Nephron progenitor cell (in vitro differentiated cells): ENCODE data around the gene ZSCAN21.

Experiments
- DNase-seq: peaks from one replicate; pipeline ENCODE4 v3.0.0; 2021
- H3K27ac Mint-ChIP-seq: 2 replicates; pipeline ENCODE4 v1.8.0; 2021; ENCODE audit warnings: mild to moderate bottlenecking, moderate library complexity, mixed read lengths
- H3K27me3 Mint-ChIP-seq: 2 replicates; pipeline ENCODE4 v1.8.0; 2021; ENCODE audit warnings: mild to moderate bottlenecking, low read depth, mixed read lengths; ENCODE audit not compliant: poor library complexity
- H3K36me3 Mint-ChIP-seq: 2 replicates; pipeline ENCODE4 v1.8.0; 2021; ENCODE audit warnings: low read depth, mixed read lengths
- H3K4me1 Mint-ChIP-seq: 2 replicates; pipeline ENCODE4 v1.8.0; 2021; ENCODE audit warnings: mixed read lengths
- H3K4me3 Mint-ChIP-seq: 2 replicates; pipeline ENCODE4 v1.8.0; 2021; ENCODE audit warnings: mild to moderate bottlenecking, moderate library complexity, mixed read lengths
- H3K9me3 Mint-ChIP-seq: 2 replicates; pipeline ENCODE4 v1.8.0; 2021; ENCODE audit warnings: mild to moderate bottlenecking, moderate library complexity, mixed read lengths
- TF ChIP-seq, protein P1 (sequence below): fragments of 200-600 bp; sonication (generic); IDR thresholded peaks from 2 replicates; pipeline ENCODE4 v1.5.0; 2021; ENCODE audit warnings: antibody characterized with exemption

The ZSCAN21 gene

DNA sequence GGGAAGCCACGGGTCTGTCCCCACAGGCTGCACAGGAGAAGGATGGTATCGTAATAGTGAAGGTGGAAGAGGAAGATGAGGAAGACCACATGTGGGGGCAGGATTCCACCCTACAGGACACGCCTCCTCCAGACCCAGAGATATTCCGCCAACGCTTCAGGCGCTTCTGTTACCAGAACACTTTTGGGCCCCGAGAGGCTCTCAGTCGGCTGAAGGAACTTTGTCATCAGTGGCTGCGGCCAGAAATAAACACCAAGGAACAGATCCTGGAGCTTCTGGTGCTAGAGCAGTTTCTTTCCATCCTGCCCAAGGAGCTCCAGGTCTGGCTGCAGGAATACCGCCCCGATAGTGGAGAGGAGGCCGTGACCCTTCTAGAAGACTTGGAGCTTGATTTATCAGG, 26.0 kb upstream of the ZSCAN21 start:
- Mint-ChIP-seq H3K4me3 (no peak overlapping the region), H3K9me3 (no peaks in the 10 kb centered on the region), H3K36me3 (peaks cover 63% of the 10 kb centered on the region), H3K4me1 (no peaks in the 10 kb centered on the region), H3K27me3 (no peaks in the 10 kb centered on the region), H3K27ac (no peak overlapping the region)
- DNase-seq: no peak
- TF ChIP-seq, protein P1, sequence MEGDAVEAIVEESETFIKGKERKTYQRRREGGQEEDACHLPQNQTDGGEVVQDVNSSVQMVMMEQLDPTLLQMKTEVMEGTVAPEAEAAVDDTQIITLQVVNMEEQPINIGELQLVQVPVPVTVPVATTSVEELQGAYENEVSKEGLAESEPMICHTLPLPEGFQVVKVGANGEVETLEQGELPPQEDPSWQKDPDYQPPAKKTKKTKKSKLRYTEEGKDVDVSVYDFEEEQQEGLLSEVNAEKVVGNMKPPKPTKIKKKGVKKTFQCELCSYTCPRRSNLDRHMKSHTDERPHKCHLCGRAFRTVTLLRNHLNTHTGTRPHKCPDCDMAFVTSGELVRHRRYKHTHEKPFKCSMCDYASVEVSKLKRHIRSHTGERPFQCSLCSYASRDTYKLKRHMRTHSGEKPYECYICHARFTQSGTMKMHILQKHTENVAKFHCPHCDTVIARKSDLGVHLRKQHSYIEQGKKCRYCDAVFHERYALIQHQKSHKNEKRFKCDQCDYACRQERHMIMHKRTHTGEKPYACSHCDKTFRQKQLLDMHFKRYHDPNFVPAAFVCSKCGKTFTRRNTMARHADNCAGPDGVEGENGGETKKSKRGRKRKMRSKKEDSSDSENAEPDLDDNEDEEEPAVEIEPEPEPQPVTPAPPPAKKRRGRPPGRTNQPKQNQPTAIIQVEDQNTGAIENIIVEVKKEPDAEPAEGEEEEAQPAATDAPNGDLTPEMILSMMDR: no peak

DNA sequence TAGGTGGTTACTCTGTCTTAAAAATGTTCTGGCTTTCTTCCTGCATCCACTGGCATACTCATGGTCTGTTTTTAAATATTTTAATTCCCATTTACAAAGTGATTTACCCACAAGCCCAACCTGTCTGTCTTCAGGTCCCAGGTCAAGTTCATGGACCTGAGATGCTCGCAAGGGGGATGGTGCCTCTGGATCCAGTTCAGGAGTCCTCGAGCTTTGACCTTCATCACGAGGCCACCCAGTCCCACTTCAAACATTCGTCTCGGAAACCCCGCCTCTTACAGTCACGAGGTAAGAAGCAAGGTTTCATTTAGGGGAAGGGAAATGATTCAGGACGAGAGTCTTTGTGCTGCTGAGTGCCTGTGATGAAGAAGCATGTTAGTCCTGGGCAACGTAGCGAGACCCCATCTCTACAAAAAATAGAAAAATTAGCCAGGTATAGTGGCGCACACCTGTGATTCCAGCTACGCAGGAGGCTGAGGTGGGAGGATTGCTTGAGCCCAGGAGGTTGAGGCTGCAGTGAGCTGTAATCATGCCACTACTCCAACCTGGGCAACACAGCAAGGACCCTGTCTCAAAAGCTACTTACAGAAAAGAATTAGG, 25.5 kb upstream of the ZSCAN21 start:
- Mint-ChIP-seq H3K4me1 (no peaks in the 10 kb centered on the region), H3K27ac (no peak overlapping the region), H3K4me3 (no peak overlapping the region), H3K27me3 (no peaks in the 10 kb centered on the region), H3K36me3 (peaks cover 60% of the 10 kb centered on the region), H3K9me3 (no peaks in the 10 kb centered on the region)
- TF ChIP-seq, protein P1: no peak
- DNase-seq: no peak

DNA sequence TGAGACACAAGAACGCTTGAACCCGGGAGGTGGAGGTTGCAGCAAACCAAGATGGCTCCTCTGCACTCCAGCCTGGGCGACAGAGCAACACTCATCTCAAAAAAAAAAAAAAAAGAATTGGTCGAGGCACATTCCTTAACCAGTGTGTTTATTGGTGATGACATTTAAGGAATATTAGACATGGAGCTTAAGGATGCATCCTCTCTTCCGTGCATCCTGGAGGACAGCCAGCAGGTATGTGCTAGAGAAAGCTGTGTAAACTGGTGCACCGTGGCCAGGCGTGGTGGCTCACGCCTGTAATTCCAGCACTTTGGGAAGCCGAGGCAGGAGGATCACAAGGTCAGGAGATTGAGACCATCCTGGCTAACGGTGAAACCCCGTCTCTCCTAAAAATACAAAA, 22.4 kb upstream of the ZSCAN21 start:
- H3K27ac Mint-ChIP-seq: no peak overlapping the region
- H3K9me3 Mint-ChIP-seq: peaks cover 7% of the 10 kb centered on the region
- H3K27me3 Mint-ChIP-seq: no peaks in the 10 kb centered on the region
- peaks cover 81% of the 10 kb centered on the region for H3K36me3 Mint-ChIP-seq
- TF ChIP-seq, protein P1: no peak
- H3K4me1 Mint-ChIP-seq: no peaks in the 10 kb centered on the region
- no peak overlapping the region for H3K4me3 Mint-ChIP-seq
- no peak for DNase-seq

DNA sequence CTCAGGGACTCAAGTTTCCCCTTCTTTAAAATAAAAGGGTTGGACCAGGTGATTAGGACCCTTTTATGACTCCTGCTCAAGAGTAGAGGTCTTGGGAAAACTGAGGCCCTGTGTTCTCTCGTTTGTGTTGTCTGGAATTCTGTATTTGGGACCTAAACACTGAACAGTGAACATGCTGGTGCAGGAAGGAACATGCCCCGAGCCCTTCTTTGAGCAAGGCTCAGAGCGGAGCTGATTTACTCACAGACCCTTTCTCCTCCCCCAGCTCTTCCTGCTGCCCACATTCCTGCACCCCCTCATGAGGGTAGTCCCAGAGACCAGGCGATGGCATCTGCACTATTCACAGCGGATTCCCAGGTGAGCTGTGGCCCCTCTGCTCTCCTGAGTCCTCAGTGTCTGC, 20.0 kb upstream of the ZSCAN21 start:
- TF ChIP-seq, protein P1: no peak
- no peaks in the 10 kb centered on the region for H3K4me1 Mint-ChIP-seq
- no peaks in the 10 kb centered on the region for H3K27me3 Mint-ChIP-seq
- no peak overlapping the region for H3K4me3 Mint-ChIP-seq
- peaks cover 82% of the 10 kb centered on the region for H3K36me3 Mint-ChIP-seq
- peaks cover 28% of the 10 kb centered on the region for H3K9me3 Mint-ChIP-seq
- H3K27ac Mint-ChIP-seq: peak overlapping the region; percentile 47
- no peak for DNase-seq

DNA sequence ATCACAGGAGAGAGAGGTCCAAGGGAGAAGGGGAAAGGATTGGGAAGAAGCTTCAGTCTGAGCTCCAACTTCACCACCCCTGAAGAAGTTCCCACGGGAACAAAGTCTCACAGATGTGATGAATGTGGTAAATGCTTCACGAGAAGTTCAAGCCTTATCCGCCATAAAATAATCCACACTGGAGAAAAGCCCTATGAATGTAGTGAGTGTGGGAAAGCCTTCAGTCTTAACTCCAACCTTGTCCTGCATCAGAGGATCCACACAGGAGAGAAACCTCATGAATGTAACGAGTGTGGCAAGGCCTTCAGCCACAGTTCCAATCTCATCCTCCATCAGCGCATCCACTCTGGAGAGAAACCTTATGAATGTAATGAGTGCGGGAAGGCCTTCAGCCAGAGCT, 16.0 kb upstream of the ZSCAN21 start:
- H3K9me3 Mint-ChIP-seq: peaks cover 46% of the 10 kb centered on the region
- DNase-seq: no peak
- H3K27me3 Mint-ChIP-seq: no peaks in the 10 kb centered on the region
- H3K4me3 Mint-ChIP-seq: no peak overlapping the region
- TF ChIP-seq, protein P1: no peak
- H3K4me1 Mint-ChIP-seq: no peaks in the 10 kb centered on the region
- H3K36me3 Mint-ChIP-seq: peaks cover 97% of the 10 kb centered on the region
- H3K27ac Mint-ChIP-seq: no peak overlapping the region

DNA sequence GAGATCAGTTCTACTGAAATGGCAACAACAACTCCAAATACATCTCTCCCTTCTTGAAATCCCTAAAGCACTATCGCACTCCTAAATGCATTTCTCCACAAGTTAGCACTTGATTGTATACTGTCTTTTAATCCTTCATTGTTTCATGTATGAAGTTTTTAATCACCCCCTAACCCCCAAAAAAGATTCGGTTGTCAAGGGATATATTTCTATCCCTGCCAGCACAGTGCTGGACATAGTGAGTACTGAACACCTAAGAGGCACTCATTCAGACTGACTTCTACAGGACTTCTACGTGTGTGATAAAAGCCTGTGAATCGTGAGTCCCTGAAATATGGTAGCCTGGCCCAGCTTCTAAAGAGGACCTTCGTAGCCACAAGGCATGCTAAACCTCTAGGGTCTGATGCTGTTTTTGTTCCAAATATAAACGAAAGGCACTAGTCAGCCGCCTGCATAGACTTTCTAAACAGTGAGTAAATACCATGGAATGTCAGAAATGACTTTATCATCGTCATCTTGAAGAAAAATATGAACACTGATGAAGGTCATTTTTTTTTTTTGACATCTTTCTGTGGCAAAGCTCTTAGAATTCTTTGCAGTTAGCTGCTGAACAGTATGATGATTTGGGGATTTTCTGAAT, 14.6 kb upstream of the ZSCAN21 start:
- no peak for DNase-seq
- Mint-ChIP-seq H3K27ac (no peak overlapping the region), H3K36me3 (peaks cover 97% of the 10 kb centered on the region), H3K4me1 (no peaks in the 10 kb centered on the region), H3K4me3 (no peak overlapping the region), H3K27me3 (no peaks in the 10 kb centered on the region), H3K9me3 (peaks cover 46% of the 10 kb centered on the region)
- TF ChIP-seq, protein P1: no peak
